ENCODE data around the gene DCN.

DCN gene

DNA sequence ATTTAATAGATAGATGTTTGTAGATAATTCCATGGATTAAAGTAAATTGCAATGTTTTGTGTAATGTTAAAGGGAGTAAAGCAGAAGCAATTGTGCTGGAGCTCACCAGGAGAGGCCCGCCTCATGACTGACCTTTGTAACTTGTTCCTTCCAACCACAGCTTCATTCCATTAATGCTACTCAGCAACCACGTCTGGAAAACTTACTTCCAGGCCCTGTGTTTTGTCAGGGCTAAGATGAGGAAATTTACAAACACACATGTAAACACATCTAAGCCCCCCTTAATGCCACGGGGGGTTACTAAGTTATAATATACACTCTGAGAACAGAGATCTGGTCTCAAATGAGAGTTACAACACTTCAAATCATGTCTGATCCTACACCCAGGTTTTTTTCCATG, 83.7 kb downstream of the DCN start:
- no peak for DNase-seq

DNA sequence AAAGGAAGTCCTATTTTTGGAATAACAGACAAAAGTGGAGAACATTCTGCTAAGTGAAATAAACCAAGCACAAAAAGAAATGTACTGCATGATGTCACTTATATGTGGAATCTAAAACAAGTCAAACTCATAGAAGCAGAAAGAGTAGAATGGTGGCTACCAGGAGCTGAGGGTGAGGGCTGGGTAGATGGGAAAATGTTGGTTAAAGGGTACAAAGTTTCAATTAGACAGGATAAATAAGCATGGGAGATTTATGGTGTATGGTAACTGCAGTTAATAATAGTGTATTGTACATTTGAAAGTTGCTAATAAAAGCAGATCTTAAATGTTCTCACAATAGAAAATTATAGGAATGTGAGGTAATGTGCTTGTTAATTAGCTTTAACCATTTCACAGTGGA, 84.2 kb downstream of the DCN start:
- DNase-seq, result no peak

DNA sequence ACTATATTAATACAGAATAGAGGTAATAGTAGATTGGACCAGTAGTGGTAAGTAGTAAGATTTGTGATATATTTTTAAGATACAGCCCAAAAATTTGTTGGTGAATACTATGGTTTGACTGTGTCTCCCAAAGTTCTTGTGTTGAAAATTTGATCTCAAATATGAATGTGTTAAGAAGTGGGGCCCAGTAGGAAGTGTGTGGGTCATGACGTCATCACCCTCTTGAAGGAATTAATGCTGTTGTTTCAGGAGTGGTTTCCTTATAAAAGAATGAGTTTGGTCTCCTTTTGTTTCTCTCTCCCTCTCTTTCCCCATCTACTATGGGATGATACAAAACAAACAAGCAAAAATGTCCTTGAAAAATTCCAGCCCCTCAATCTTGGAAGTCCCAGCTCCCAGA, 87.7 kb downstream of the DCN start:
- DNase-seq, result no peak

DNA sequence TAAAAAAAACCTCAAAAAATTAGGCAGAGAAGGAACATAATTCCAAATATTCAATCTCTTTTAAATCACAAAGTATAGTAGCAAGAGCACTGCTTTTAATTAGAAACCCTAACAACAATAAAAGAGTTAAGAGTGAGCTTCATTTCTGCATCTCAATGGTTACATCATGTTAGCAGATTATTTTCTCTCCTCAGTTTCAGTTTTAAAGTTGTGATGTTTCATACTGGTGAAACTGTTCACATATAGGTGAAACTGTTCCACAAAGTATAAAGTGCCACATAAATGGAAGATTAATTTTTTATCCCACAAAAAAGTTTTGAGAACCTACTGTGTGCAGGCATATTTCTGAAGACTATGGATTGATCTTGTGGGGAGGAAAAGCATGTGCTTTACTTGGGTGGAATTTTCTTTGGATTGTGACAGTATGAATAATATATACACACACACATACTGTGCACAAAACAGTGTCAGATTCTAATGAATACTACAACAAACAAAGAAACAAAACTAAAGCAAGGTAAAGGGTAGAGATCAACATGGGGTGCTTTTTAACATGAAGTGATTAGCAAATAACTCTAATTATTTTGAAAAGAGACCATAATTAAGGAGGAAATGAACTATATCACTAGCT, 88.5 kb downstream of the DCN start:
- DNase-seq, result no peak

DNA sequence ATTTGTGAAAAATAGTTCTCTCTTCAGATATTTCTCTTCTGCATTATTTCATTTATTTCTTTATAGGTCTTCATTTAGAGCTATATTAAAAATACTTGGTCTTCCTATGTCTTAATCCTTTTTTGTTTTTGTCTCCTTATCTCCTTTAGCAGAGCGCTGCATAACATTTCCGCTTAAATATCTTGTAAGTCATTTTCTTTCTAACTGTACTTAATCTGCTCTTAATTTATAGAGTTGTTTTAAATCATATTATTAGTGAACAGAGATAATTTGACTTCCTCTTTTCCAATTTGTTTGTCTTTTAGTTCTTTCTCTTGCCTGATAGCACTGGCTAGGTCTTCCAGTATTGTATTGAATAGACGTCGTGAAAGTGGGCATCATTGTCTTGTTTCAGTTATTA, 89.3 kb downstream of the DCN start:
- DNase-seq, result no peak

DNA sequence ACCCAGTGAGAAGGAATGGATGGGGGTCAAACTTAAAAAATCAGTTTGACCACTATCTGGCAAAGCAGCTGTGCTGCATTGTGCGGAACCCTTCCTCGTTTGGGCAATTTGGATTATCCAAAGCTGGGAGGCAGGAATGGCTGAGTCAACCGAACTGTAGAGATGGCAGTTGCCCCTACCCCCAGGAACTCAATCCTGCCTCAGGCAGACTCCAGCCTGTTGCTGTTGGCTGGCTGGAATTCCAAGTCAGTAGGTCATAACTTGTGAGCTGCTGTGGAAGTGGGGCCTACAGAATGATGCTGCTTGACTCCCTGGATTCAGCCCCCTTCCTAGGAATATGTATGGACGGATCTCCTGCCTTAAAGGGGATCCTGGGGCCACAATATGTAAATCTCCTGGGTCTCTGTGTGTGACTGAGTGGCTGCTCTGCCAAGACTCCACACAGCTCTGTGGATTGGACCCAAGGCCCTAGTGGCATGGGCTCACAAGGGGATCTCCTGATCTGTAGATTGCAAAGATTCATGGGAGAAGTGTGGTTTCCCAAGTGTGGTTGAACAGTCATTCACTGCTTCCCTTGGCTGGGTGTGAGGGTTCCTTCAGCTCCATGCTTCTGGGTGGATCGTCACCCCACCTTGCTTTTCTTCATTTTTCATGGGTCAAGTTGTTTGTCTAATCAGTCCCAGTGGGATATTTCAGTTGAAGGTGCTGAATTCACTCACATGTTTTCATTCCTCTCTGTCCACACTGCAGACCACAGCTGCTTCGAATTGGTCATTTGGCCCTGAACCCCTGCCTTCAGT, 90.5 kb downstream of the DCN start:
- DNase-seq, result no peak

All from NCI-H2171 treated with DMSO at 0.1 percent for 48 hours (cell line).